GM13976 (cell line): ENCODE measurements around the gene MYRFL.
"Not testable (repeated sequence)": the region's sequence is repeated elsewhere in the genome, so short reads cannot be mapped to it uniquely, and the experiment has no call there.

Source experiments
- DNase-seq: peaks from one replicate; pipeline ENCODE4 v3.0.0; 2012; ENCODE audit warnings: low spot score
- CTCF ChIP-seq: IDR thresholded peaks from 2 replicates; pipeline ENCODE4 v1.5.1; 2012; ENCODE audit warnings: borderline replicate concordance, mild to moderate bottlenecking; ENCODE audit not compliant: insufficient read depth; ENCODE audit errors: extremely low read depth, missing control alignments, control extremely low read depth
- in situ Hi-C: fragments of 300-500 bp; cut with MboI; formaldehyde crosslinking; loops from one replicate; pipeline ENCODE4 v1.12.0; 2022; ENCODE audit warnings: low sequenced_read_pairs, mixed read lengths, inconsistent platforms; ENCODE audit not compliant: unreplicated experiment

MYRFL gene

GRCh38 chr12:69988481-69989321 lies 163.7 kb downstream of the MYRFL start:
- no peak for DNase-seq
- TF ChIP-seq CTCF: no peak
- in situ Hi-C loops: no loop called here

GRCh38 chr12:69991690-69992288 lies 166.8 kb downstream of the MYRFL start:
- in situ Hi-C loops: no loop called here
- DNase-seq: no peak
- TF ChIP-seq CTCF: no peak

GRCh38 chr12:69993433-69993832 lies 168.4 kb downstream of the MYRFL start:
- DNase-seq: no peak
- TF ChIP-seq CTCF: no peak
- in situ Hi-C loops: no loop called here

- DNase-seq, in situ Hi-C loops: not testable (repeated sequence)
Measured at GRCh38 chr12:69994086-69994485, 169.1 kb downstream of the MYRFL start.

GRCh38 chr12:69994724-69995173 lies 169.7 kb downstream of the MYRFL start:
- in situ Hi-C loops: no loop called here
- DNase-seq: no peak
- no peak for TF ChIP-seq CTCF

GRCh38 chr12:69996241-69996640 lies 171.2 kb downstream of the MYRFL start:
- in situ Hi-C loops: no loop called here
- DNase-seq: no peak
- no peak for TF ChIP-seq CTCF

- no peak for TF ChIP-seq CTCF
- in situ Hi-C loops: no loop called here
- no peak for DNase-seq
Measured at GRCh38 chr12:69996722-69997121, 171.7 kb downstream of the MYRFL start.
